Measurements from ENCODE around the gene HDAC11.

The HDAC11 gene

DNA sequence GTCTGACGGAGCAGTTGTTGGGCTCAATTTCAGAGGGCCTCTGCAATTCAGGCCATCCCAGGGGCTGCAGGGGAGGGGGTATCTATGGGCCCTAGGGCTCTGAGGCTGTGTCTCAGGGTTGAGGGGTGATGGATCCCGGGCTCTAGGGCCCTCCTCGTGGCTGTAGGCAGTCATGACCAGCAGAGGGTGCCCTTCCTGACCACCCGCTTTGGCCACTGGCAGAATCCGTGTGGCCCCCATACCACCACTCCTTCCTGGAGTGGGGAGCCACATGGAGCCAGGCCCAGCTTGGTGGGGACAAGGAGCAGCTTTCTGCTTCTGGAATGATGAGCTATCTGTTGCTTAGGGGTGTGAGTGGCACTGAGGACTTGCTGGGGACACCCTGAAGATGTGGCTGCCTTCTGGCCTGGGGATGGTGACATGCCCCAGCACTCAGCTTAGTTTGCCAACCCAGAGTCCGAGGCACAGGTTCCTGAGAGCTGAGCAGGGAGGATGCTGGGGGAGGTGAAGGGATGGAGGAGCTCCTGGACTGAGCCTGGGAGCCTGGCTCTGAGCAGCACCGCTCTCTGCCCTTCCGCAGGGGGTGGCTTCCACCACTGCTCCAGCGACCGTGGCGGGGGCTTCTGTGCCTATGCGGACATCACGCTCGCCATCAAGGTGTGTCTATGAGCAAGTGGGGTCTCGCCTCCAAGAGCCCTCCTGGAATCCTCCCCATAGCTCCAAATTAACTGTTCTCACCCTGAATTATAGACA lies 20.2 kb downstream of the HDAC11 start:
- no peak for DNase-seq (ENCODE audit: low read depth, low spot score)
- ChIA-PET CTCF (interaction anchor here (0.6 to 24.2 kb wide), 15 partner anchors 11 to 145 kb away, joined by 3 to 1252 read pairs (median 3); partner anchors contain the start of gene HDAC11), POLR2A (no interaction called here)
- peak; percentile 71 for TF ChIP-seq CTCF (IDR thresholded peaks at IDR 0.05; ENCODE audit: insufficient read depth, low read length, missing control alignments)
- no peak overlapping the region for H3K4me3 ChIP-seq (ENCODE audit: low read depth, low read length)

GRCh38 chr3:13501056-13501455 lies 20.9 kb downstream of the HDAC11 start:
- CTCF ChIA-PET: interaction anchor here (0.6 to 24.2 kb wide), 9 partner anchors 10 to 144 kb away, joined by 3 to 1252 read pairs (median 4); no protein-coding TSS in a partner anchor
- POLR2A ChIA-PET: no interaction called here
- TF ChIP-seq CTCF (IDR thresholded peaks at IDR 0.05; ENCODE audit: insufficient read depth, low read length, missing control alignments): no peak
- H3K4me3 ChIP-seq (ENCODE audit: low read depth, low read length): no peak overlapping the region
- no peak for DNase-seq (ENCODE audit: low read depth, low spot score)

GRCh38 chr3:13501521-13501920 lies 21.4 kb downstream of the HDAC11 start:
- ChIA-PET CTCF (interaction anchor here (2.0 to 24.2 kb wide), 3 partner anchors 10 to 144 kb away, joined by 7 to 1252 read pairs (median 131); no protein-coding TSS in a partner anchor), POLR2A (no interaction called here)
- DNase-seq (ENCODE audit: low read depth, low spot score): no peak
- no peak for TF ChIP-seq CTCF (IDR thresholded peaks at IDR 0.05; ENCODE audit: insufficient read depth, low read length, missing control alignments)
- H3K4me3 ChIP-seq (ENCODE audit: low read depth, low read length): no peak overlapping the region

GRCh38 chr3:13501958-13502790 lies 22.1 kb downstream of the HDAC11 start:
- DNase-seq (ENCODE audit: low read depth, low spot score): no peak
- no peak for TF ChIP-seq CTCF (IDR thresholded peaks at IDR 0.05; ENCODE audit: insufficient read depth, low read length, missing control alignments)
- H3K4me3 ChIP-seq (ENCODE audit: low read depth, low read length): no peak overlapping the region
- ChIA-PET POLR2A (no interaction called here), CTCF (interaction anchor here (2.0 to 24.2 kb wide), 3 partner anchors 9 to 143 kb away, joined by 7 to 1252 read pairs (median 131); no protein-coding TSS in a partner anchor)

DNA sequence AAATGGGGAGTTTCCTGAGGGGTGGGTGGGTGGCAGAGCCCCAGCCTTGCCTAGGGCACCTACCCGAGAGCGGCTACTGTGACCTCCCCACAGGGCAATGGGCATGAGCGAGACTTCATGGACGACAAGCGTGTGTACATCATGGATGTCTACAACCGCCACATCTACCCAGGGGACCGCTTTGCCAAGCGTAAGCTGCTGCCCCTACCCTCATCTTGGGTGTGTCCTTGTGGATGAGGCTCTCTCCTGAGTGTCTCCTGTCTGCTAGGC lies 22.6 kb downstream of the HDAC11 start:
- ChIA-PET POLR2A (no interaction called here), CTCF (interaction anchor here (24.2 kb wide), 1 partner anchor 143 kb away, joined by 1252 read pairs; no protein-coding TSS in a partner anchor)
- no peak overlapping the region for H3K4me3 ChIP-seq (ENCODE audit: low read depth, low read length)
- no peak for TF ChIP-seq CTCF (IDR thresholded peaks at IDR 0.05; ENCODE audit: insufficient read depth, low read length, missing control alignments)
- DNase-seq (ENCODE audit: low read depth, low spot score): no peak
